GM12878 (cell line): ENCODE measurements around the gene GMPPA. TPM values are rescaled to one million over a fixed set of nuclear protein-coding genes. Genes with fewer than 3 reads are reported as not detected.

ENCODE experiments used
- ATAC-seq: fragments of 200-7000 bp; cut with Tn5 transposase; 3 replicates; pipeline ENCODE4 v1.9.1; 2020; ENCODE audit warnings: mild to moderate bottlenecking, moderate library complexity
- BruUV-seq: library from RNA; stranded (reverse); fragments of 400-500 nt; replicated peaks from 2 replicates; lab custom pipeline; 2021; lab: Mats Ljungman, UMichigan
- CTCF ChIA-PET: fragments of 300-600 bp; sonication (Branson Sonifier 250); formaldehyde crosslinking; extraction: SDS; loops from one replicate; lab custom pipeline; 2021; ENCODE audit warnings: inconsistent platforms; lab: Yijun Ruan, JAX
- POLR2A ChIA-PET: fragments of 350-600 bp; formaldehyde crosslinking; extraction: SDS; loops from one replicate; lab custom pipeline; 2021; ENCODE audit warnings: inconsistent platforms; lab: Charles Lee
- RAD21 ChIA-PET: fragments of 300-600 bp; sonication (Branson Sonifier 250); formaldehyde crosslinking; loops from one replicate; lab custom pipeline; 2023; ENCODE audit warnings: antibody characterized with exemption; ENCODE audit not compliant: unreplicated experiment; lab: Charles Lee
- SMC1A ChIA-PET: fragments of 300-600 bp; sonication (Branson Sonifier 250); formaldehyde crosslinking; loops from one replicate; lab custom pipeline; 2023; ENCODE audit not compliant: unreplicated experiment, uncharacterized antibody; lab: Charles Lee
- DNase-seq: peaks from one replicate; pipeline ENCODE4 v3.0.0-alpha.2; 2011; ENCODE audit warnings: low read depth, low spot score
- FAIRE-seq: peaks from 3 replicates; lab custom pipeline; 2011; peaks lifted over from hg19 to GRCh38; lab: Jason Lieb, UNC
- H2AFZ ChIP-seq: 2 replicates; pipeline ENCODE4 v1.6.0; 2011; ENCODE audit warnings: low read depth, low read length, control low read depth; ENCODE audit not compliant: control insufficient read depth
- H3K27ac ChIP-seq: 2 replicates; pipeline ENCODE4 v1.5.1; 2011; ENCODE audit warnings: control low read depth; ENCODE audit not compliant: control insufficient read depth, insufficient read depth
- H3K27me3 ChIP-seq, 2 experiments: replicated peaks in 1 of 2; 2 replicates each; pipeline versions ENCODE4 v1.6.0 to v1.6.1; 2011; ENCODE audit warnings: low read length in 1 of 2; ENCODE audit not compliant: control insufficient read depth in 2 of 2, insufficient read depth in 2 of 2
- H3K36me3 ChIP-seq, 2 experiments: 2 replicates each; pipeline ENCODE4 v1.5.1; 2011; ENCODE audit warnings: low read length in 1 of 2; ENCODE audit not compliant: control insufficient read depth in 2 of 2, insufficient read depth in 2 of 2
- H3K4me1 ChIP-seq: 2 replicates; pipeline ENCODE4 v1.6.1; 2011; ENCODE audit warnings: mild to moderate bottlenecking, low read length, moderate library complexity, mixed read lengths; ENCODE audit not compliant: control insufficient read depth, insufficient read depth
- H3K4me2 ChIP-seq: 2 replicates; pipeline ENCODE4 v1.6.0; 2011; ENCODE audit warnings: control low read depth; ENCODE audit not compliant: control insufficient read depth, insufficient read depth
- H3K4me3 ChIP-seq: fragments of 200-600 bp; sonication (generic); 2 replicates; pipeline ENCODE4 v1.5.1; 2016
- H3K79me2 ChIP-seq: 2 replicates; pipeline ENCODE4 v1.6.0; 2011; ENCODE audit warnings: low read length; ENCODE audit not compliant: control insufficient read depth, insufficient read depth
- H3K9ac ChIP-seq: 2 replicates; pipeline ENCODE4 v1.8.0; 2011; ENCODE audit warnings: low read length, control low read depth, mixed read lengths; ENCODE audit not compliant: control insufficient read depth, insufficient read depth
- H3K9me3 ChIP-seq: replicated peaks from 3 replicates; pipeline ENCODE4 v1.5.1; 2011; ENCODE audit warnings: mild to moderate bottlenecking, low read length; ENCODE audit not compliant: control insufficient read depth, insufficient read depth
- H4K20me1 ChIP-seq: 2 replicates; pipeline ENCODE4 v1.6.0; 2011; ENCODE audit not compliant: control insufficient read depth, insufficient read depth
- ELK1 ChIP-seq: IDR thresholded peaks from 2 replicates; pipeline ENCODE4 v1.6.1; 2012; ENCODE audit warnings: low read depth, low read length, improper control_type of control experiment
- FOS ChIP-seq: IDR thresholded peaks from 3 replicates; pipeline ENCODE4 v1.6.1; 2011; ENCODE audit warnings: borderline replicate concordance; ENCODE audit not compliant: insufficient read length; ENCODE audit errors: extremely low read depth
- IKZF1 ChIP-seq: fragments of 450-650 bp; conservative IDR thresholded peaks from 2 replicates; pipeline ENCODE4 v1.6.1; 2017; ENCODE audit warnings: antibody characterized with exemption, mild to moderate bottlenecking
- MTA3 ChIP-seq: IDR thresholded peaks from 2 replicates; pipeline ENCODE4 v1.6.1; 2012; ENCODE audit warnings: low read length, inconsistent platforms, borderline replicate concordance
- POLR2AphosphoS2 ChIP-seq: IDR thresholded peaks from 2 replicates; pipeline ENCODE4 v1.6.1; 2011; ENCODE audit warnings: low read depth, mild to moderate bottlenecking, low read length, improper control_type of control experiment, moderate library complexity
- SIN3A ChIP-seq: IDR thresholded peaks from 2 replicates; pipeline ENCODE4 v1.6.1; 2012; ENCODE audit warnings: low read depth, low read length, improper control_type of control experiment
- SUZ12 ChIP-seq: fragments of 200-600 bp; sonication (generic); IDR thresholded peaks from one replicate; pipeline ENCODE4 v1.6.1; 2018; ENCODE audit warnings: antibody characterized with exemption, mild to moderate bottlenecking; ENCODE audit not compliant: unreplicated experiment
- ZNF592 ChIP-seq: fragments of 450-650 bp; IDR thresholded peaks from 2 replicates; pipeline ENCODE4 v1.6.1; 2017; ENCODE audit warnings: mild to moderate bottlenecking, moderate library complexity
- ZZZ3 ChIP-seq: IDR thresholded peaks from 2 replicates; pipeline ENCODE4 v1.6.1; 2011; ENCODE audit warnings: low read depth; ENCODE audit not compliant: control insufficient read depth, insufficient read length
- WGBS: methylation state at CpG from one replicate; pipeline ENCODE4 v1.1.6; 2016; ENCODE audit warnings: low lambda C conversion rate; ENCODE audit not compliant: insufficient replicate concordance, insufficient coverage; ENCODE audit errors: missing lambda C conversion rate; 5-methylcytosine and 5-hydroxymethylcytosine counted together
- in situ Hi-C: fragments of 300-500 bp; cut with MboI; formaldehyde crosslinking; loops from 9 replicates; pipeline ENCODE4 v1.14.3; 2018; ENCODE audit warnings: mixed read lengths
- intact Hi-C: fragments of 100-400 bp; cut with micrococcal nuclease; formaldehyde crosslinking; loops from one replicate; pipeline ENCODE4 v1.14.2; 2022; ENCODE audit not compliant: unreplicated experiment
- polyA plus RNA-seq, 11 experiments: library from polyadenylated mRNA; depleted of rRNA in 4 of 11; unstranded in 6 of 11; stranded (reverse) in 5 of 11; fragments of >200 nt; fragmentation: Nextera tagmentation in 4 of 11; fragmentation: Illumina TruSeq in 1 of 11; extraction: Ambion mirVana in 4 of 11; extraction: Trizol in 1 of 11; gene quantifications; 1 replicate in 1 of 11; 2 replicates in 10 of 11; pipeline versions ENCODE4 v1.2.1 to v1.2.3, GENCODE V29; 2011 to 2016; ENCODE audit warnings: inconsistent platforms in 2 of 11, missing spikeins in 2 of 11, low read depth in 1 of 11
- total RNA-seq, 4 experiments: library from RNA; depleted of rRNA in 3 of 4; stranded (reverse); fragments of >200 nt in 3 of 4; fragmentation: Illumina TruSeq in 1 of 4; extraction: Trizol in 1 of 4; gene quantifications; 2 replicates each; pipeline versions ENCODE4 v1.2.1 to v1.2.3, GENCODE V29; 2013 to 2021

Gene GMPPA
- total and polyA plus RNA-seq, 10 of the 15 experiments (the other 5 are each of a cell fraction or from before 2014, with no cell fraction given): 1.9 to 83.2 (median 45.0) TPM

GRCh38 chr2:219484343-219485200 is 14.1 kb upstream of the GMPPA start:
- Histone ChIP-seq H3K4me2 (no peak overlapping the region), H3K36me3 (no peaks in the 10 kb centered on the region), H3K27ac (no peak overlapping the region), H4K20me1 (no peaks in the 10 kb centered on the region), H3K9me3 (no peaks in the 10 kb centered on the region), H2AFZ (no peak overlapping the region), H3K9ac (no peak overlapping the region), H3K4me3 (no peak overlapping the region), H3K27me3 (peaks cover 9 to 17% of the 10 kb centered on the region in 2 experiments), H3K79me2 (no peaks in the 10 kb centered on the region), H3K4me1 (no peaks in the 10 kb centered on the region)
- POLR2A ChIA-PET: no interaction called here
- no TSS peak for BruUV-seq
- CTCF ChIA-PET: no interaction called here
- 7% methylated on average over 80 of the region's 89 CpGs for WGBS
- in situ Hi-C loops (no loop called here), intact Hi-C loops (no loop called here)
- FAIRE-seq: no peak
- RAD21 ChIA-PET: no interaction called here
- SMC1A ChIA-PET: no interaction called here
- no peak for DNase-seq
- no peak for TF ChIP-seq MTA3
- no peak for TF ChIP-seq FOS
- peak; percentile 13 for TF ChIP-seq SUZ12
- no peak for TF ChIP-seq ELK1
- ATAC-seq: no peak

- CTCF ChIA-PET: no interaction called here
- TF ChIP-seq POLR2AphosphoS2 (no peak), ZNF592 (no peak), SUZ12 (no peak), SIN3A (no peak), ZZZ3 (no peak), IKZF1 (no peak)
Measured at GRCh38 chr2:219485201-219485580, 13.5 kb upstream of the GMPPA start.

More at GRCh38 chr2:219485201-219485580, 13.5 kb upstream of the GMPPA start:
- Histone ChIP-seq H3K4me1 (no peaks in the 10 kb centered on the region), H3K27me3 (peaks cover 9 to 17% of the 10 kb centered on the region in 2 experiments), H3K9me3 (no peaks in the 10 kb centered on the region), H3K36me3 (no peaks in the 10 kb centered on the region), H3K4me2 (no peak overlapping the region), H3K9ac (no peak overlapping the region), H4K20me1 (no peaks in the 10 kb centered on the region), H3K27ac (no peak overlapping the region), H3K4me3 (no peak overlapping the region), H2AFZ (no peak overlapping the region), H3K79me2 (no peaks in the 10 kb centered on the region)
- intact Hi-C loops (no loop called here), in situ Hi-C loops (no loop called here)
- no peak for ATAC-seq
- no peak for DNase-seq
- BruUV-seq: no TSS peak
- ChIA-PET POLR2A (no interaction called here), RAD21 (no interaction called here), SMC1A (no interaction called here)
- no peak for FAIRE-seq
- WGBS: 55% methylated on average over 11 of the region's 12 CpGs
